Measurements from ENCODE around the gene LRP11.
"Not testable (repeated sequence)": the region's sequence is repeated elsewhere in the genome, so short reads cannot be mapped to it uniquely, and the experiment has no call there.

Gene LRP11

GRCh38 chr6:149897855-149898744, 33.9 kb upstream of the LRP11 start, which contains the start of gene RAET1E:
RAET1E (minus strand) TSS chr6:149898113; CDS start chr6:149890901, 7,212 bp downstream.
- DNase-seq = no peak

DNA sequence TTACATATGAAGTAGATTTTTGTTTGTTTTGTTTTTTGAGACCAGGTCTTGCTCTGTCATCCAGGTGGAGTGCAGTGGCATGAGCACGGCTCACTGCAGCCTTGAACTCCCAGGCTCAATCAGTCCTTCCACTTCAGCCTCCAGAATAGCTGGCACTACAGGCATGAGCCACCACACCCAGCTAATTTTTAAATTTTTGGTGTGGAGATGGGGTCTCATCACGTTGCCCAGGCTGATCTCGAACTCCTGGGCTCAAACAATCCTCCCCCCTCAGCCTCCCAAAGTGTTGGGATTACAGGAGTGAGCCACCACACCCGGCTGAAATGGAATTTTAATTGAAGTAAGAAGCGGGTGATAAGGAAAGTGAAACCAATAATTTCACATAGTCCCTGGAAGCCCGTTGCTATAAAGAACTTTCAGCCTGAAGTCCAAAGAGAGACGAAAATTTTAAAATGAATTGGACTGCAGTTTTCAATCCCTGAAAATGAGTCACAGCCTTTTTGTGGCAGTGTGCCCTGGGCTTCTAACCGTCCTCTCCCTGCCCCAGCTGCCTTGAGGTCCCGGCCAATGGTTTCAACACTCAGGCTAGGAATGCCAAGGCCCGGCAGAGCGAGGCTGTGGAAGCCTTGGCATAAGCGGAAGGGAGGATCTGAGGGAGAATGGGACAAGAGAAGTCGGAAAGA, 33.0 kb upstream of the LRP11 start:
- no peak for DNase-seq

GRCh38 chr6:149896491-149896890, 32.3 kb upstream of the LRP11 start:
- DNase-seq = no peak

DNA sequence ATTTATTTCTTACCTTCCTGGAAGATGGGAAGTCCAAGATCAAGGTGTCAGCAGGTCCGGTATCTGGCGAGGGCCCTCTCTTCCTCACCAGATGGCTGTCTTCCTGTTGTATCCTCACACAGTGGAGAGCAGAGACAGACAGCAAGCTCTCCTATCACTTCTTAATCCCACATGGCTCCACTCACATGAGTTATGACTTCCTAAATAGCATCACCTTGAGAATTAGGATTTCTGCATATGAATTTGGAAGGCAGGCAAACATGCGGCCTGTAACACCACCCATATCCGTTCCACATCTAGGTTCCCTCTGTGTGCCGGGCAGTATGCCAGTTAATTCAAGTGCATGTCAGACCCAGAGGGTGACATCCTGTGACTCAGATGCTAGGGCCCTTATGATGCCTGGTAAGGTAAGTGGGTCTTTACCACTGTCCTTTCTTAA, 31.7 kb upstream of the LRP11 start:
- DNase-seq = peak; percentile 79

- no peak for DNase-seq
Observed at GRCh38 chr6:149895048-149895590, 31.0 kb upstream of the LRP11 start.

DNA sequence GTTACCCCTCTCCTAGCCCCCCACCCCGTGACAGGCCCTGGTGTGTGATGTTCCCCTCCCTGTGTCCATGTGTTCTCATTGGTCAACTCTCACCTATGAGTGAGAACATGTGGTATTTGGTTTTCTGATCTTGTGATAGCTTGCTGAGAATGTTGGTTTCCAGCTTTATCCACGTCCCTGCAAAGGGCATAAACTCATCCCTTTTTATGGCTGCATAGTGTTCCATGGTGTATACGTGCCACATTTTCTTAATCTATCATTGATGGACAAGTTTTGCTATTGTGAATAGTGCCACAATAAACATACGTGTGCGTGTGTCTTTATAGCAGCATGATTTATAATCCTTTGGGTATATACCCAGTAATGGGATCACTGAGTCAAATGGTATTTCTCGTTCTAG, 27.7 kb upstream of the LRP11 start:
- not testable (repeated sequence) for DNase-seq

GRCh38 chr6:149891259-149891658, 27.1 kb upstream of the LRP11 start:
- DNase-seq = no peak

GRCh38 chr6:149890629-149891045, 26.5 kb upstream of the LRP11 start:
- no peak for DNase-seq

DNA sequence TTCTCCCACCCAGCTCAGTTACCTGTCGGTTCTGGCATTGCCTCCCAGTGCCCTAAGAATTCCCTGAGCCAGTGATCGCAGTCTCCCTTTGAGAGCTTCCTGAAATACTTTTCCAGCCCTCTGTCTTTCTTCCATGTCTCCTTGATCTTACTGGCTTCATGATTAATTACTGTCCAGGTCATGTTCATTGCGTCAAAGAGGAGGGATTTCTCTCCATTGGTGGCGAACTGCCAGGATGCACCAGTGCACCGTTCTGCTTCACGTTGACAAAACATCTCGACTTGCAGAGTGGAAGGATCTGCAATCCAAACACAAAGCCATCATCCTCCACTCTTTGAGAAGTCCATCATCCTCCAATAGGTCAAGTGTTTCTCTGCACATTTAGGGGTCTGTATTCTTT, 25.2 kb upstream of the LRP11 start:
- no peak for DNase-seq

DNA sequence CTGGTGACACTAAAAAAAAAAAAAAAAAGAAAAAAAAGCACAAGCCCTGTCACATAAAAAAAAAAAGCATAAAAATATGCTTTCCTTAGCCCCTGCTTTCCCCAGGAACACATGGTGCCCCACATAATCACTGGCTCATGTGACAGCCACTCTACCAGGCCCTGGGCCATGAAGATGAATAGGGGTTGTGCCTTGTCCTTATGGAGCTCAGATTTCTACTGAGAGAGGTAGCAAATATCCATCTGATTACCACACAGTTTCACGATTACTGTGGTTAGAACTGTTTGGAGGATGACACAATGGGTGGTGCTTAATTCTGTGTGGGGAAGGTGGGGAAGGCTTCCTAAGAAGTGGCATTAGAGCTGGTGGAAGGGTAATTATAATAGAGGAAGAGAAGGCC, 24.5 kb upstream of the LRP11 start:
- no peak for DNase-seq

- no peak for DNase-seq
Observed at GRCh38 chr6:149888093-149888492, 23.9 kb upstream of the LRP11 start.

DNA sequence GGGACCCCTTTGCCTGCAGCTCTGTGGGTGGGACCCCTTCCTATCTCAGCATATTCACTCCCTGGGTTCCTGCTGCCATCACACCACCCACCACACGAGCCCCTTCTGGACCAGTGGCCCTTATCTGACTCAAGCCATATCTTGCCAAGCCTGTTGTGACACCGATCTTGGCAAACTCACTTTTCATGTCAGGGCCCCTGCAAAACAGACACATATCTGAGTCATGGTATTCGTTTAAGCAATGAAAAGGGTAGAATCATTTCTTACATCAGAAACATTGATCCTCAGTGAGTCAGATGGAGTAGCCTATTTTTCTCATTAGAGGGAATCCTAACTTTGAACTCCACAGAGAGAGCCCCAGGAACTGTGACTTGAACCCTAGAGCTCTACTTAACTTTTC, 23.2 kb upstream of the LRP11 start:
- DNase-seq = no peak

DNA sequence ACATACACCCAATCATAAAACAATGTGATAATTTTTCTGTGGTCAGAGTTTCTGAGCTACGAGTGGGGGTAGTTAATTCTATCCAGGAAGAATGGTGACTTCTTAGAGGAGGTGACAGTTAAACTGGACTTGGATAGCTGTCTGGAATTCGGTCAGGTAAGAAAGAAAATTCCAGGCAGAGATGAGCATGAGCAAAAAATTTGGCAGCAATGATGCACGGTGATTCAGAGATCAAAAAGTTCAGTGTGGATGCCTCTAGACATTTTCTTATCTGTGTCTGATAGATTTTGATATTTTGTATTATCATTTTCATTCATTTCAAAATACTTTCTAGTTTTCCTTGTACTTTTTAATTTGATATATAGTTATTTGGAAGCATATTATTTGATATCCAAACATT, 21.7 kb upstream of the LRP11 start:
- no peak for DNase-seq

DNA sequence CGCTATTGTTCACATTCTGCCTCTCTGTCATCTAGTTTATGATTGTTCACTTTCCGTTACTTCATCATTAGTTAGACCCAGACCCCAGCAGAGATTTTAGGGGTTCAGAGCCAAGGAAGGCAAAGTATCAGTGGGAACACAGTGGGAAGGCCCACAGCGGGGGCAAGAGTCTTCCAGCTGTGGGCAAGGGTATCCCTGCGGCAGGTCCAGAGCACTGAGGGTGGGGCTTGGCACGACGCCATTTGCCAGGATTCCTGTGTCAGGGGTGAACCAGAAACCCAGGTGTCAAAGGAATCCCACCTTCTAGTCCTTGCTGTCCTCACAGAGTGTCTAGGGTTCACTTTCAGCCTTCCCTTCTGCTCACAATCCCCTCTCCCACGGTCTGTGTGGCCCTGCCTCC, 20.5 kb upstream of the LRP11 start:
- no peak for DNase-seq

DNA sequence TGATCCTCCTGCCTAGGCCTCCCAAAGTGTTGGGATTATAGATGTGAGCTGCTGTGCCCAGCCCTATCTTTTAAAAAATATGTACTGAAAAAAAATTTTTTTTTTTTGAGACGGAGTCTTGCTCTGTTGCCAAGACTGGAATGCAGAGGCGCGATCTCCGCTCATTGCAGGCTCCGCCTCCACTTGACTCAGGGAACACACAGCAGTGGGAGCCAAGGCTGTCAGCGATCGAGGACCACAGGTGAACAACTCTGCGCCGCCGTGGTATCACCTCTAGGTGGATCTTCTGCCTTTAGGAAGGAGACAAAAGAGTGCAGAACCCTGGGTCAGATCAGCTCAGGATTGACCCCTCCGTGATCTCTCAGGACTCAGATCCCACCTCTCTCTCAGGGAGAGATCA, 20.1 kb upstream of the LRP11 start:
- DNase-seq = peak; percentile 50

DNA sequence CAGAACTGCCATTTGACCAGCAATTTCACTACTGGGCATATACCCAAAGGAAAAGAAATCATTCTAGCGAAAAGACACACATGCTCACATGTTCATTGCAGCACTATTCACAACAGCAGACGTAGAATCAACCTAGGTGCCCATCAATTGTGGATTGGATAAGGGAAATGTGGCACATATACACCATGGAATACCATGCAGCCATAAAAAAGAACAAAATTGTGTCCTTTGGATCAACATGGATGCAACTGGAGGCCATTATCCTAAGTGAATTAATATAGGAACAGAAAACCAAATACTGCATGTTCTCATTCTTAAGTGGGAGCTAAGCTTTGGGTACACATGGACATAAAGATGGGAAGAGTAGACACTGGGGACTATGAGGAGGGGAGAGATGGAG, 17.7 kb upstream of the LRP11 start:
- no peak for DNase-seq

- no peak for DNase-seq
Observed at GRCh38 chr6:149881066-149881766, 17.1 kb upstream of the LRP11 start.

- DNase-seq = no peak
Observed at GRCh38 chr6:149877659-149878058, 13.5 kb upstream of the LRP11 start.

- DNase-seq = no peak
Observed at GRCh38 chr6:149876241-149876933, 12.2 kb upstream of the LRP11 start.

GRCh38 chr6:149872233-149872632, 8.1 kb upstream of the LRP11 start:
- no peak for DNase-seq

GRCh38 chr6:149871182-149871581, 7.0 kb upstream of the LRP11 start:
- DNase-seq = no peak

DNA sequence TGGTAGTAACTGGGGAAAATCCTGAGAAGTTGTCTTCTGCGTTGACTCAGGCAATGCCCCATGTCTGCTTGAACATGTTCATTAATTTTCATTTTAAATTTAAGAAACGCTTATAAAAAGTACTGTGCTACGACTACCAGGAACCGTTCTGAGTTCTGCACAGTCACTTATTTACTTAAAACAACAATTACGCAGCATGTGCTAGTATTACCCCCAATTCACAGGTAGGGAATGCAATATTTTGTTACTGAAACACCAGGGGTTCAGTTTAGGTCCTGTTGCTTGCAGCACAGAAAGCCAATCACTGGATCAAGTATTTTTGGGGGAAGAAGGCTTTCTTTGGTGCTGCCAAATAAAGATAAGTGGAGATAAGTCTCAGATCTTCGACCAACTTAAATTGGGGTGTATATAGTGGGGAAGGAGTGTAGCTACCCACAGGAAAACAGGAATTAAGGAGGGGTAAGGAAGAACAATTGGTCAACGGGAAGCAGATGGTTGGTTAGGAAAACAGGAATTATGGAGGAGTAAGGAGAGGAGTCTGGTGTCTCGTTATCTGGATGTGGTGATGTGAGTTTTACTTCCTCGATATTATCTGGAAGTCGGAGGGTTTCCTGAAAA, 5.2 kb upstream of the LRP11 start:
- DNase-seq = no peak

Measured in DMS153 (cell line).